ENCODE results near the gene AP1G2. TPM values are rescaled to one million over a fixed set of nuclear protein-coding genes. Genes with fewer than 3 reads are reported as not detected.

AP1G2 gene
- total and polyA plus RNA-seq, 12 donors: 6.6 to 58.5 (median 10.8) TPM

DNA sequence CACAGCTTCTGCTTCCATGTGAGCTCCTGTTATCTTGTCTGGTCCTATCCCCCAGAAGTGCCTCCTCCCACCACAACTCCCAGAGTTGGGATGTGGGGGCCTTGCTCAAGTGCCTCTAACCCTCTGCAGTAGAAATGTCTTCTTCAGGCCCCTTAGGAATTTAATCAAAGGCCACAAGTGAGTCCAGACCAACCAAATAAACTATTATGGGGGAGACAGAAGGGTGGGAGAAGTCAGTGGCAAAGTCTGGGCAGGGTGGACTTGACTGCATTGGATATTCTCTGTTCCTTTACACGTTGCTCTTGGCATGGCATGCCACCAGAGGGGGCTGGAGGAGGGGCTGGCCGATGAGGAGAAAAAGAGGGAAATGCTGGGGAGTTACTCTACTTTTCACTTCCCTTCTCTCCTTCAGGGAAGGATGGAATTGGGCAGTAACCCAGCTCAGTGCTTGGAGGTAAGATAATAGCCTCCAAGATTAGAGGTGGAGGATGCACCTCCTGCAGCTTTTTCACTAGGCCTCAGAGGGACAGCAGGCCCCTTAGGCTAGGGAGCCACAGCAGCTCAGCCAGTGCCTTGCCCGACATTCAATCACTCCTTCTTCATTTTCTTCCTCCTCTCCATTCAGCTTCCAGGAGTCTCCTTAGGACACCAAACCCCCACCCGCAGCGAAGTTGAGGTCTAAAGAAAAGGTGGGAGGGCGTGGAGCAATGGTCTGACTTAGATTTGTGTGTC, 1.2 kb upstream of the AP1G2 start:
- Histone ChIP-seq H3K36me3 (peaks cover 0 to 24% (median 0%) of the 10 kb centered on the region in 9 donors), H3K27ac (peak overlapping the region in 1 of 10 donors; percentile 90), H3K9me3 (no peaks in the 10 kb centered on the region), H3K4me1 (peaks cover 2 to 42% (median 17%) of the 10 kb centered on the region in 9 donors), H3K4me3 (no peak overlapping the region), H3K27me3 (peaks cover 0 to 22% (median 4%) of the 10 kb centered on the region in 7 donors)
- DNase-seq (no peak), ATAC-seq (no peak)
- 62 to 66% methylated on average over 6 of the region's 6 CpGs for WGBS, 2 donors
- intact Hi-C loops (cut with DNase I): loop anchor here in 3 of 10 donors (10.0 kb wide), 2 partner anchors 244 to 304 kb away; partner anchors contain the start of gene PABPN1 (in 2 of the 3)
- TF ChIP-seq, protein P1, sequence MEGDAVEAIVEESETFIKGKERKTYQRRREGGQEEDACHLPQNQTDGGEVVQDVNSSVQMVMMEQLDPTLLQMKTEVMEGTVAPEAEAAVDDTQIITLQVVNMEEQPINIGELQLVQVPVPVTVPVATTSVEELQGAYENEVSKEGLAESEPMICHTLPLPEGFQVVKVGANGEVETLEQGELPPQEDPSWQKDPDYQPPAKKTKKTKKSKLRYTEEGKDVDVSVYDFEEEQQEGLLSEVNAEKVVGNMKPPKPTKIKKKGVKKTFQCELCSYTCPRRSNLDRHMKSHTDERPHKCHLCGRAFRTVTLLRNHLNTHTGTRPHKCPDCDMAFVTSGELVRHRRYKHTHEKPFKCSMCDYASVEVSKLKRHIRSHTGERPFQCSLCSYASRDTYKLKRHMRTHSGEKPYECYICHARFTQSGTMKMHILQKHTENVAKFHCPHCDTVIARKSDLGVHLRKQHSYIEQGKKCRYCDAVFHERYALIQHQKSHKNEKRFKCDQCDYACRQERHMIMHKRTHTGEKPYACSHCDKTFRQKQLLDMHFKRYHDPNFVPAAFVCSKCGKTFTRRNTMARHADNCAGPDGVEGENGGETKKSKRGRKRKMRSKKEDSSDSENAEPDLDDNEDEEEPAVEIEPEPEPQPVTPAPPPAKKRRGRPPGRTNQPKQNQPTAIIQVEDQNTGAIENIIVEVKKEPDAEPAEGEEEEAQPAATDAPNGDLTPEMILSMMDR (IDR thresholded peaks at IDR 0.05): peak in 4 of 9 donors; percentile 12 to 38 (median 32)

- intact Hi-C loops (cut with DNase I): loop anchor here in 3 of 10 donors (10.0 kb wide), 2 partner anchors 243 to 303 kb away; partner anchors contain the start of gene PABPN1 (in 2 of the 3)
- TF ChIP-seq, protein P1 (IDR thresholded peaks at IDR 0.05): no peak
- DNase-seq: no peak
- peak overlapping the region in 9 of 10 donors; percentile 59 to 78 (median 61) for H3K4me3 ChIP-seq
- H3K36me3 ChIP-seq: peaks cover 0 to 30% (median 0%) of the 10 kb centered on the region in 9 donors
- H3K9me3 ChIP-seq: no peaks in the 10 kb centered on the region
- peak overlapping the region in 8 of 10 donors; percentile 61 to 90 (median 71) for H3K27ac ChIP-seq
- WGBS, 2 donors: 74 to 79% methylated on average over 2 of the region's 2 CpGs
- ATAC-seq: no peak
- H3K4me1 ChIP-seq: peaks cover 2 to 38% (median 17%) of the 10 kb centered on the region in 9 donors
- peaks cover 0 to 16% (median 2%) of the 10 kb centered on the region in 7 donors for H3K27me3 ChIP-seq
Measured at GRCh38 chr14:23568021-23568599, 519 bp upstream of the AP1G2 start.

GRCh38 chr14:23566778-23567185, 809 bp downstream of the AP1G2 start:
- peaks cover 2 to 28% (median 12%) of the 10 kb centered on the region in 9 donors for H3K4me1 ChIP-seq
- peak in 5 of 8 donors; percentile 1 to 22 (median 18) for ATAC-seq
- H3K36me3 ChIP-seq: peaks cover 0 to 41% (median 0%) of the 10 kb centered on the region in 9 donors
- DNase-seq: no peak
- peak overlapping the region in 8 of 10 donors; percentile 61 to 90 (median 71) for H3K27ac ChIP-seq
- no peaks in the 10 kb centered on the region for H3K9me3 ChIP-seq
- TF ChIP-seq, protein P1 (IDR thresholded peaks at IDR 0.05): peak in 4 of 9 donors; percentile 4 to 26 (median 20)
- H3K4me3 ChIP-seq: peak overlapping the region; percentile 59 to 78 (median 64)
- WGBS, 2 donors: 9 to 20% methylated on average over 5 of the region's 5 CpGs
- peaks cover 0 to 9% (median 0%) of the 10 kb centered on the region in 7 donors for H3K27me3 ChIP-seq
- intact Hi-C loops (cut with DNase I): loop anchor here in 3 of 10 donors (10.0 kb wide), 2 partner anchors 242 to 302 kb away; partner anchors contain the start of gene PABPN1 (in 2 of the 3)

All from heart right ventricle (tissue), 16 donors.